GM10847 (cell line): Measurements from ENCODE around the gene MADD.

Source experiments
- POLR2A ChIP-seq: IDR thresholded peaks from 2 replicates; pipeline ENCODE4 v1.6.1; 2011; ENCODE audit not compliant: insufficient read length; ENCODE audit errors: extremely low read depth

Gene MADD

GRCh38 chr11:47264119-47264518, 5.8 kb upstream of the MADD start:
- TF ChIP-seq POLR2A = no peak

GRCh38 chr11:47264521-47264920, 5.4 kb upstream of the MADD start:
- no peak for TF ChIP-seq POLR2A

DNA sequence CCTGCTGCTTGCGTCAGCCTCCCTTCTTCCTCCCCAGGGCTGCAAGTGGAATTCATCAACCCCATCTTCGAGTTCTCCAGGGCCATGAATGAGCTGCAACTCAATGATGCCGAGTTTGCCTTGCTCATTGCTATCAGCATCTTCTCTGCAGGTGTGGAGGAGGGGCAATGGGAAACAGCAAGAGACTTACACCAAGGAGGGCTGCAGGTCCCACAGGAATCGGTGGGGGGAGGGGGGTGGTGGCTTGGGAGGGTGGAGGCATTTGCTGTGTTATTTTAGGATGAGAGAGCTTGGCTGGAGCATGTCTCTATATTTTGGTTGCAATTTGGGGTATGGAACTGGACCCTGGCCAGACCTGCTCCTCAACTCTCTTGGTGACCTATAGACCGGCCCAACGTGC, 2.1 kb upstream of the MADD start:
- no peak for TF ChIP-seq POLR2A

DNA sequence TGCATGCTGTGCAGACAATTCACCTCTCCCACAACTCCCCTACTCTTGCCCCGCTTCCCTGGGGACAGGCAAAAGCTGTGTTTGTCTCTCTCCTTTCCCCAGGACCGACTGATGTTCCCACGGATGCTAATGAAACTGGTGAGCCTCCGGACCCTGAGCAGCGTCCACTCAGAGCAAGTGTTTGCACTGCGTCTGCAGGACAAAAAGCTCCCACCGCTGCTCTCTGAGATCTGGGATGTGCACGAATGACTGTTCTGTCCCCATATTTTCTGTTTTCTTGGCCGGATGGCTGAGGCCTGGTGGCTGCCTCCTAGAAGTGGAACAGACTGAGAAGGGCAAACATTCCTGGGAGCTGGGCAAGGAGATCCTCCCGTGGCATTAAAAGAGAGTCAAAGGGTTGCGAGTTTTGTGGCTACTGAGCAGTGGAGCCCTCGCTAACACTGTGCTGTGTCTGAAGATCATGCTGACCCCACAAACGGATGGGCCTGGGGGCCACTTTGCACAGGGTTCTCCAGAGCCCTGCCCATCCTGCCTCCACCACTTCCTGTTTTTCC, 1.4 kb upstream of the MADD start:
- TF ChIP-seq POLR2A = no peak

DNA sequence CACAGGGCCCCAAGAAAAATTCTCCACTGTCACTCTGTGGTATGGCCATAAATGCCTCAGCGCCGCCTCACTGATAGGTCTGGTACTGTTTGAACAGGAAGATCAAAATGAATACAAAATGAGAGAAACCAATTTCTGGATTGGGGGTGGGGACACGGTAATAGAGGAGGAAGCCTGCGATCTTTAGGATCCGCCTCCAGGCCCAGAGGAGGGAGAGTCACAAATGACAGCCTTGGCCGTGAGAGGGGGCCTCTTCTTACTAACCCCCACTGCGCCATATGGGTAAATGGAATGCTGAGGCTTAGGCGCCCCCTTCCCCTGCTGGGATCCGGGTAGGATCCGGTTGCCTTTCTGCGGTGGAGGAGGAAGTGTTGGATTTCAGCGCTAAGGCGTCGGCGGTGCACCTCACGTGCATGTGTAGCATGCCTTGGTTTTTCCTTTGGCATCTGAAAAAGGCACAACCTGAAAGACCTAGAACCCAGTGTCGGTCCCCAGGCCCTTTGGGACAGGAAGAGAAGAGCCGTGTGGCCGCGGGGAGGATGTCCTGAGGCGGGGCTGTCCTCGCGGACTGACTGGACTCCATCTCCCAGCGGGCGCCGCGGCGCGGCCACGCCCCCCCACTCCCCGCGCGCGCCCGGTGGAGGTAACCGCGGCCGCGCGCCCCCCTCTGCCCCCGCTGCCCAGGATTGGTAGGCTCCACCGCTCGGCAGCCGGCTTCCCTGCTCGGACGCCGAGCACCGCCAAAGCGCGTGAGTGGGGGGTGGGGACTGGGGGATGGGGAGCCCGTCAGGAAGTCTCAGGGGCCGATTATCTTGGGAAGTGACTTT, 718 bp upstream of the MADD start:
- no peak for TF ChIP-seq POLR2A

DNA sequence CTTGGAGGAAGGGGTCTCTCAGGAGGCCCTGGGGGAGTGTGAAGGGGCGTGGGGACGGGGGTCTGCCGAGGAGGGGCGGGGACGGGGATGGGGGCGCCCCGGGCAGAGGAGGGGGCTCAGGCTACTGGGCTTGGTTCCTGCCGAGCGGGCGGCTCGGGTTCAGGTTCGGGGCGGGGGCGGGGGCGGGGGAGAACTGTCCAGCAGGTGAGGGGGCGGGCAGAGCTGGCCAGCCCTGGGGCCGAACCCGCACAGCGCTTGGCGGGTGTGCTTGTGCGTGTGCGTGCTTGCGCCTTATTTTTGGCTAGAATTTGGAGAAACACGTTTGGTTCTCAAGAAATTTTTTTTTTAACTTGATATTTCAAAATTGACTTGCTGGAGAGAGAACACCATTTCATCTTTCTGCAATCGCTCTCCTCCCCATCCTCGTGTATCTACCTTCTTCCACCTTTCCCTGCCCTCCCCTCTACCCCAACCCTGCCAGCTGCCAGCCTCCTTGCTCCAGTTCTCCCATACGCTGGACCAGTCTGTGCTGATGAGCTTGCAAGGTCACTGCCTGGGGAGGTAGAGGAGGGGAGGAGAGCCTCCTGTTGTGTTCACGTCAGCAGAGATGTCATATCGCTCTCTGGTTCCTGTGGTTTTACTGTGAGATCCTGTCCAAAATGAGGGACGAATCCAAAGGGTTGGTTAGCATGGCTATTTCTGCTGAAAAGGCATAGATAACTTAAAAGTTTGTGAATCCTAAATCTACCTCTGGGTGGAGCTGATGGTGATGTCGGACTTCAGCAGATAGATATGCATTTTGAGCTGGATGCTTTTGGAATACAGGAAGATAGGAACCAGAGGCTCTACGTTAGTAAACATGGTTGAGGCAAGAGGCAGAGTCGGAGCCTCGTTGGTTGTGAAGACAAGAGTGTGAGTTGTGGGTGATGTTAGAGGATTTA, 668 bp downstream of the MADD start:
- TF ChIP-seq POLR2A = no peak

DNA sequence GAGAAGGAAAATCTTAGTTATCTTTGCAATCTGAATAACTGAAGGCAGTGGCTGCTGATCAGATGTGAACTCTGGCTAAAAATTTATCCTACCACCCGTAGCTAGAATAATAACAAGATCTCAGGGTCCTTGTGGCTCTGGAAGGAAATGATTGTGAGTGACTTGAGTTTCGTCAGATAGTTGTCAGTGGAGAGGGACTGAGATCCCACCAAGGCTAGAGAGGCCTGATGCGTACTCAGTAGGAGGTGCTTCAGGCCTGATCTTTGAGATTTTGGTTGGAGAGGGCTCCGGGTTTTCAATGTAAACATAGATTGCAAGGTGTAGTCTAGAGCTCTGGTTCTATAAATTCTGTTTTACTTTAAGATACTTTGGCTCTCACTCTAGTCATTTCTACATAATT, 1.4 kb downstream of the MADD start:
- TF ChIP-seq POLR2A = no peak

DNA sequence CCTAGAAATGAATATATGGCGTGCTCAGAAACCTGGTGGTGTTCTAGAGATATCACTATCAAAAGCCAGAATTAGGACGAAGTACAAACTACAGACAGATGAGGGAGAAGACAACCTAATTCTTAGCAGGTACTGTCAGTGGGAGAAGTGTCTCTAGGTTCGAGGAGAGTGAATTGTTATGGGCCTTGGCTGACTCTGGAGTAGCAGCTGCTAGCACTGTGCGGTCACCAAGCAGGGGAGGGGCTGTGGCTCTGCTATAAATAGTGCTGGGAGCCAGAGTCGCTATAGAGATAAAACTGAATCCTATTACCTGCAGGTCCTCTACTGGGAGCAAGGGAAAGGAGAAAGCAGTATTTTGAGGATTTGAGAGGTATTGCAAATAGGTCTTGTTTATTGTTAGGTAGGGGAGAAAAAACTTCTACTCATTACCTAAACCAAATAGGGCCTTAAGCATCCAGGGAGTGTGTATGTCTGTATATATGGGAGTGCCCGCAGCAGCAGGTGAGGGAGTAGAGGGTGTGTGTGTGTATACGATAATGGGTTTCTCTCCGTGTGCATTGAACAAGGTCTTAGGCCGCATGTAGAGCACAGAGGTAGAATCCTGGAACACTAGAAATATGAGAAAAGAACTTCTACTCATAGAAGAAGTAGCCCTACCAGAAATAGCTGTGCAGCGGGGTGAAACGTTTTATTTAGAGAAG, 2.2 kb downstream of the MADD start:
- no peak for TF ChIP-seq POLR2A

- no peak for TF ChIP-seq POLR2A
Observed at GRCh38 chr11:47272706-47273105, 2.8 kb downstream of the MADD start.

GRCh38 chr11:47274495-47275235, 4.7 kb downstream of the MADD start:
- no peak for TF ChIP-seq POLR2A

- TF ChIP-seq POLR2A = no peak
Observed at GRCh38 chr11:47276923-47277322, 7.0 kb downstream of the MADD start.

- no peak for TF ChIP-seq POLR2A
Observed at GRCh38 chr11:47278058-47278457, 8.1 kb downstream of the MADD start.

DNA sequence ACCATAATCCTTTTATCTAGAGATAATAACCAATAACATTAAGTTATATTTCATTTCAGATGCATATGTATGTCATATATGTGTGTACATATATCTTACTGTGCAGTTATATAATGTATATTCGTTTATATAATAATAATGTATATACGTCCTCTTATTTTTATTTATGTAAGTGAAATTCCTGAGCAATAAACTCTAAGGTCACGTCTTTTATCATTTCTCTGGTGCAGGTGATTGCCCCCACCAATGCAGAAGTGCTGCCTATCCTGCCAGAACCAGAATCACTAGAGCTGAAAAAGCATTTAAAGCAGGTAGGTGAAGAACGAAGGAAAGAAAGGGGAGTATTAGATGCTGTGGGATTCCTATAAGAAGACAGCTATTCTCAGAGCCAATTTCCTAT, 8.8 kb downstream of the MADD start:
- TF ChIP-seq POLR2A = no peak

DNA sequence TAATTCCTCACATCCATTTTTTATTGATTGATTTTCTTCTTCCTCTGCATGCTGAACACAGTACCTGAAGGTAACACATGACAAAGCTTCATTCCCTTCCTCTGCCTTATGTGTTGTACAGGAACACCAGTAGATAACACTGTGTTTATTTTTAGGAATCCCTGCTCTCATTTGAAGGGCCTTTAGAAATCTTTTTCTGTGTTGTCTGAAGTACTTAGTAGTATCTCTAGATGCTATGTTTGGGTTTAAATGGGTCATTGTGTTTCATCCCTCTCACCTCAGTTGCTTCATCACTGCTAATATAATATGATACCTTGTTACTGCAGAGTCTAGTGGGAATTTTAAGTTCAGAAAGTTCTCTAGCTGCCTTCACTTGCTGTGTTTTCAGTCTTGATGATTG, 10.2 kb downstream of the MADD start:
- TF ChIP-seq POLR2A = no peak

GRCh38 chr11:47280860-47281259, 10.9 kb downstream of the MADD start:
- TF ChIP-seq POLR2A = no peak

- TF ChIP-seq POLR2A = no peak
Observed at GRCh38 chr11:47282462-47282861, 12.5 kb downstream of the MADD start.
